Mesothelial cell of epicardium (in vitro differentiated cells): Measurements from ENCODE around the gene DDIT3. TPM values are rescaled to one million over a fixed set of nuclear protein-coding genes. Genes with fewer than 3 reads are reported as not detected.

Experiments used
- DNase-seq, 2 experiments: peaks; one replicate each; pipeline ENCODE4 v3.0.0; 2021; ENCODE audit warnings: low spot score in 2 of 2; ENCODE audit not compliant: unreplicated experiment in 2 of 2
- H3K27ac Mint-ChIP-seq: 2 replicates; pipeline ENCODE4 v1.8.0; 2021; ENCODE audit warnings: mixed read lengths
- H3K27me3 Mint-ChIP-seq: 2 replicates; pipeline ENCODE4 v1.8.0; 2021; ENCODE audit warnings: low read depth, mixed read lengths
- H3K36me3 Mint-ChIP-seq: 2 replicates; pipeline ENCODE4 v1.8.0; 2021; ENCODE audit warnings: mixed read lengths
- H3K4me1 Mint-ChIP-seq: 2 replicates; pipeline ENCODE4 v1.8.0; 2021; ENCODE audit warnings: mixed read lengths
- H3K4me3 Mint-ChIP-seq: 2 replicates; pipeline ENCODE4 v1.8.0; 2021; ENCODE audit warnings: mild to moderate bottlenecking, moderate library complexity, mixed read lengths
- H3K9me3 Mint-ChIP-seq: 2 replicates; pipeline ENCODE4 v1.8.0; 2021; ENCODE audit warnings: mixed read lengths
- total RNA-seq: library from RNA; stranded (reverse); gene quantifications from 3 replicates; pipeline ENCODE4 v1.2.1, GENCODE V29; 2021
- TF ChIP-seq, protein P1 (sequence below): fragments of 200-600 bp; sonication (generic); IDR thresholded peaks from one replicate; pipeline ENCODE4 v1.5.0; 2021; ENCODE audit warnings: antibody characterized with exemption; ENCODE audit not compliant: unreplicated experiment

Gene DDIT3
- total RNA-seq, 1 donor from 2014 or later = 15.6 TPM

DNA sequence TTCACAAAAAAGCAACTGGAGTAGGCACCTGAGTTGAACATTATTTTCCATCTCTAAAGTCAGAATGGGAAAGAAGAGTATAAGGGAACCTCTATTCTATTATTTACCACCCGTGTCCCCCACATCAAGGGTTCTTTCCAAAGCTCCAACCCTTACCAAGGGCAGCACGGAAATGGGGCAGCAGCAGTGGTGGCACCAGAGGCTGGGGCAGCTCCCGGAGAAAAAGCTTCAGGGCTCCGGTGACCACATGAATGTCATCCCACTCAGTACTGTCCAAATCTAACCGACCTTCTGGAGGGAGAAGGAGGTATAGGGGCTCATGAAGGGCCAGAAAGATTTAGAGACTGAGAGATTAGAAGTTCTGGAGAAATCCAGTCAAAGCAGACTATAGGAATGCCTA lies 46.4 kb downstream of the DDIT3 start:
- DNase-seq = no peak
- Mint-ChIP-seq H3K36me3 (no peaks in the 10 kb centered on the region), H3K4me3 (no peak overlapping the region), H3K27ac (no peak overlapping the region), H3K27me3 (peaks cover 97% of the 10 kb centered on the region), H3K4me1 (peaks cover 23% of the 10 kb centered on the region), H3K9me3 (no peaks in the 10 kb centered on the region)
- TF ChIP-seq, protein P1, sequence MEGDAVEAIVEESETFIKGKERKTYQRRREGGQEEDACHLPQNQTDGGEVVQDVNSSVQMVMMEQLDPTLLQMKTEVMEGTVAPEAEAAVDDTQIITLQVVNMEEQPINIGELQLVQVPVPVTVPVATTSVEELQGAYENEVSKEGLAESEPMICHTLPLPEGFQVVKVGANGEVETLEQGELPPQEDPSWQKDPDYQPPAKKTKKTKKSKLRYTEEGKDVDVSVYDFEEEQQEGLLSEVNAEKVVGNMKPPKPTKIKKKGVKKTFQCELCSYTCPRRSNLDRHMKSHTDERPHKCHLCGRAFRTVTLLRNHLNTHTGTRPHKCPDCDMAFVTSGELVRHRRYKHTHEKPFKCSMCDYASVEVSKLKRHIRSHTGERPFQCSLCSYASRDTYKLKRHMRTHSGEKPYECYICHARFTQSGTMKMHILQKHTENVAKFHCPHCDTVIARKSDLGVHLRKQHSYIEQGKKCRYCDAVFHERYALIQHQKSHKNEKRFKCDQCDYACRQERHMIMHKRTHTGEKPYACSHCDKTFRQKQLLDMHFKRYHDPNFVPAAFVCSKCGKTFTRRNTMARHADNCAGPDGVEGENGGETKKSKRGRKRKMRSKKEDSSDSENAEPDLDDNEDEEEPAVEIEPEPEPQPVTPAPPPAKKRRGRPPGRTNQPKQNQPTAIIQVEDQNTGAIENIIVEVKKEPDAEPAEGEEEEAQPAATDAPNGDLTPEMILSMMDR = no peak

DNA sequence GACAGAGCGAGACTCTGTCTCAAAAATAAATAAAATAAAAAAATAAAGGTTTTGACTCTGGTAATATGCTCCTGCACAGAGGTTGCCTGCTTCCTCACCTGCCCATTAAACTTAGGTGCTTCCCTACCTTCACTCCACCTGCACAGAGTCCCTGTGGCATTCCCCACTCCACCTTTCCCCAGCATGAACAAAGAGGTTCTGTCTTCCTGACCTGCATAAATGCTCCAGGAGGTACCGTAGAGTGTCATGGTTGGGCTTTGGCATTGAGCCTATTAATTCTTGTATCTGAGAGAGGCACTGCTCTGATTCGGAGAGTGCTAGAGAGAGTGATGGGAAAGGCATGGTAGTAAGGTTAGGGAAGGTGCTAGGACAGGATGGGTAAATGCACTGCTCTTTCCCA lies 46.9 kb downstream of the DDIT3 start:
- Mint-ChIP-seq H3K4me3 (no peak overlapping the region), H3K4me1 (peaks cover 20% of the 10 kb centered on the region), H3K27me3 (peaks cover 97% of the 10 kb centered on the region), H3K27ac (no peak overlapping the region), H3K9me3 (no peaks in the 10 kb centered on the region), H3K36me3 (no peaks in the 10 kb centered on the region)
- TF ChIP-seq, protein P1 = no peak
- DNase-seq = no peak

DNA sequence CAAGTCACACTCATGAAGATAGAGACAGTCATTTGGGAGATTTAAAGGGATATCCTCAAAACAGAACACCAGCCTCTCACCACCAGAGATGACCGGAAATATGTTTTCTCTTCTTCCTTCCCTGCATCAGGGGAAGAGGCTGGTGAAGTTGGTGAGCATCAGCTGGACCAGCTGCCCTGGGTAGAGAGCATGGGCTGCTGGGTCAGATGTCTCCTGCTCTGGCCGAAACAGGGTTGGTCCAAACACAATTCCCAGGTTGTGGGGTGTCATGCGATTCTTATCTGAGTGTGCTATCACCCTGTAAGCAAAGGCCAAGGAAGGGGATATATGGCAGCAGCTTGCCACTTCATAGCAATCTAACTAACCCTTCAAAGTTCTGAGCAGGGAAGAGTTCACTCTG lies 47.9 kb downstream of the DDIT3 start:
- TF ChIP-seq, protein P1 = no peak
- Mint-ChIP-seq H3K4me3 (no peak overlapping the region), H3K27ac (no peak overlapping the region)

DNA sequence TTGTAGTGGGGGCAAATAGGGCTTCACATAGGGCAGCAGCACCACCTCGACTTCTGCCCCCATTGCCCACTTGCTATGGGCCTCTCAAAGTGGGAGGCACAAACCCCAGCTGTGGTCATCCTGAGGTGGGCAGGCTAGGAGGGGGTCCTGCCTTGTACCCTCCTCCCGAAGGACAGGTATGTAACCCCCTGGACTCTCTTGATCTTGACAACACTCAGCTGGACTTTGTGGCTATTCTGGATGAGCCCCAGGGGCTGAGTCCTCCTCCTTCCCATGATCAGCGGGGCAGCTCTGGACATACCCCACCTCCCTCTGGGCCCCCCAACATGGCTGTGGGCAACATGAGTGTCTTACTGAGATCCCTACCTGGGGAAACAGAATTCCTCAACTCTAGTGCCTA lies 48.7 kb downstream of the DDIT3 start:
- H3K9me3 Mint-ChIP-seq = no peaks in the 10 kb centered on the region
- no peak for DNase-seq
- H3K4me3 Mint-ChIP-seq = no peak overlapping the region
- peaks cover 15% of the 10 kb centered on the region for H3K4me1 Mint-ChIP-seq
- peaks cover 96% of the 10 kb centered on the region for H3K27me3 Mint-ChIP-seq
- H3K36me3 Mint-ChIP-seq = no peaks in the 10 kb centered on the region
- TF ChIP-seq, protein P1 = no peak
- H3K27ac Mint-ChIP-seq = no peak overlapping the region

More for the DNA sequence above, 47.9 kb downstream of the DDIT3 start:
- Mint-ChIP-seq H3K36me3 (no peaks in the 10 kb centered on the region), H3K9me3 (no peaks in the 10 kb centered on the region), H3K4me1 (peaks cover 15% of the 10 kb centered on the region), H3K27me3 (peaks cover 97% of the 10 kb centered on the region)
- no peak for DNase-seq

DNA sequence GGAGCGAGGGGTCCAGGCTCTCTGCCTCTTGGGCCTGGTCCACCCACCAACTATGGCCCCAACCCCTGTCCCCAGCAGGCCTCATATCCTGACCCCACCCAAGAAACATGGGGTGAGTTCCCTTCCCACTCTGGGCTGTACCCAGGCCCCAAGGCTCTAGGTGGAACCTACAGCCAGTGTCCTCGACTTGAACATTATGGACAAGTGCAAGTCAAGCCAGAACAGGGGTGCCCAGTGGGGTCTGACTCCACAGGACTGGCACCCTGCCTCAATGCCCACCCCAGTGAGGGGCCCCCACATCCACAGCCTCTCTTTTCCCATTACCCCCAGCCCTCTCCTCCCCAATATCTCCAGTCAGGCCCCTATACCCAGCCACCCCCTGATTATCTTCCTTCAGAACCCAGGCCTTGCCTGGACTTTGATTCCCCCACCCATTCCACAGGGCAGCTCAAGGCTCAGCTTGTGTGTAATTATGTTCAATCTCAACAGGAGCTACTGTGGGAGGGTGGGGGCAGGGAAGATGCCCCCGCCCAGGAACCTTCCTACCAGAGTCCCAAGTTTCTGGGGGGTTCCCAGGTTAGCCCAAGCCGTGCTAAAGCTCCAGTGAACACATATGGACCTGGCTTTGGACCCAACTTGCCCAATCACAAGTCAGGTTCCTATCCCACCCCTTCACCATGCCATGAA lies 49.2 kb downstream of the DDIT3 start:
- TF ChIP-seq, protein P1 = no peak
- Mint-ChIP-seq H3K9me3 (no peaks in the 10 kb centered on the region), H3K36me3 (no peaks in the 10 kb centered on the region), H3K4me3 (no peak overlapping the region), H3K27ac (no peak overlapping the region), H3K27me3 (peaks cover 92% of the 10 kb centered on the region), H3K4me1 (peaks cover 11% of the 10 kb centered on the region)
- no peak for DNase-seq
